HPDE6-E6E7 (cell line): Measurements from ENCODE around the gene RAB24.
"Not testable (repeated sequence)": the region's sequence is repeated elsewhere in the genome, so short reads cannot be mapped to it uniquely, and the experiment has no call there.

Experiments used
- DNase-seq: peaks from one replicate; pipeline ENCODE4 v3.0.0; 2011; ENCODE audit warnings: missing footprints; ENCODE audit errors: extremely low spot score

RAB24 gene

DNA sequence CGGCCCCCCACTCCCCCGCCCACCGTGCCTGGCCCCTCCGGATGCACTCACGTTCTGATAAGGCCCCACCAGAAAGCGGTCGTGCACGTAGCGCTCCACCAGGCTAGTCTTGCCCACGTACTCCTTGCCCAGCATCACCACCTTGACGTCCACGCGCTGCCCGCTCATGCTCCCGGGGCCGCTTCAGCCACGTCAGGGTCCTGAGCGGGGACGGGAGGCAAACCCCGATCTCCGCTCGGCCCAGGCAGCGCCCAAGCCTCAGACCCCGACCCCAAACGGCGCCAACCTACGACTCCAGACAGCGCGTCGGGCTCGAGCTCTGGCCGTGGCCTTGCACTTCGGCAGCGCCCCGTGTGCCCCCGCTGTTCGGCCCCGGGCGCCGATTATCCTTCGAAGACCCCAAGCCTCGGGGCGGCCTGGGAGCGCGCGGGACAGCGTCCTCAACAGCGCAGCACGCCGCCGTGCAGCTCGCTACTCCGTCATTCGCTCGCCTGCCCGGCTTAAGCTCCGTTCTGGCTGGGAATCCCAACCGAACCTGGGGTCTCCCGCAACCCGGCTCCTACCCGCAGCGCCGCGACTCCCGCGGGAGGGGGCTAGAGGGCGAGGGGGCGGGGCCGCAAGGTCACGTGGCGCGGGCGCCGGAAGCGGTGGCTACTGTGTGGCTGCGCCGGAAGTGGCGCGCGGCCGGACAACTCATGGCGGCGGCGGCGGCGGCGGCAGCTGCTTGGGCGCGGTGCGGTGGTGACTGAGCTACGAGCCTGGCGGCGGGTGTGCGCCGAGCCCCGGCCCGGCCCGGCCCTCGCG, at the start of gene RAB24, which contains the start of gene PRELID1:
Gene RAB24, minus strand, starts transcription at position 599 of the 804 bp plus-strand sequence. Its CDS starts 431 bp downstream, at position 168.
Gene PRELID1, plus strand, starts transcription at position 679 of the 804 bp plus-strand sequence. CDS start 187 bp downstream, outside the sequence.
- peak; percentile 51 for DNase-seq

DNA sequence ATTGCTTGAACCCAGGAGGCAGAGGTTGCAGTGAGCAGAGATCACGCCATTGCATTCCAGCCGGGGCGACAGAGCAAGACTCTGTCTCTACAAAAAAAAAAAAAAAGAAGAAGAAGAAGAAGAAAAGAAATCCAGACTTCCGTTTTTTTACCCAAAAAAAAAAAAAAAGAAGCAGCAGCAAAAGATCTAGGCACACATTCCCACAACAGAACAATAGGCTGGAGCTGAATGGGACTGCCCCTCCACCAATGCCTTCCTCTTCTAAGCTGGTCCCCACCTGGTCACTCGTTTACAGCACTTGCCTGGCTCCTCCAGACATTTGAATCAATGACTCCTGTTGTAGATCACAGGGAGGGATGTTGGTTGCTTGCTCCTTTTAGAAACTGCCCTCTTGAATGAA, 49.6 kb upstream of the RAB24 start:
- no peak for DNase-seq

DNA sequence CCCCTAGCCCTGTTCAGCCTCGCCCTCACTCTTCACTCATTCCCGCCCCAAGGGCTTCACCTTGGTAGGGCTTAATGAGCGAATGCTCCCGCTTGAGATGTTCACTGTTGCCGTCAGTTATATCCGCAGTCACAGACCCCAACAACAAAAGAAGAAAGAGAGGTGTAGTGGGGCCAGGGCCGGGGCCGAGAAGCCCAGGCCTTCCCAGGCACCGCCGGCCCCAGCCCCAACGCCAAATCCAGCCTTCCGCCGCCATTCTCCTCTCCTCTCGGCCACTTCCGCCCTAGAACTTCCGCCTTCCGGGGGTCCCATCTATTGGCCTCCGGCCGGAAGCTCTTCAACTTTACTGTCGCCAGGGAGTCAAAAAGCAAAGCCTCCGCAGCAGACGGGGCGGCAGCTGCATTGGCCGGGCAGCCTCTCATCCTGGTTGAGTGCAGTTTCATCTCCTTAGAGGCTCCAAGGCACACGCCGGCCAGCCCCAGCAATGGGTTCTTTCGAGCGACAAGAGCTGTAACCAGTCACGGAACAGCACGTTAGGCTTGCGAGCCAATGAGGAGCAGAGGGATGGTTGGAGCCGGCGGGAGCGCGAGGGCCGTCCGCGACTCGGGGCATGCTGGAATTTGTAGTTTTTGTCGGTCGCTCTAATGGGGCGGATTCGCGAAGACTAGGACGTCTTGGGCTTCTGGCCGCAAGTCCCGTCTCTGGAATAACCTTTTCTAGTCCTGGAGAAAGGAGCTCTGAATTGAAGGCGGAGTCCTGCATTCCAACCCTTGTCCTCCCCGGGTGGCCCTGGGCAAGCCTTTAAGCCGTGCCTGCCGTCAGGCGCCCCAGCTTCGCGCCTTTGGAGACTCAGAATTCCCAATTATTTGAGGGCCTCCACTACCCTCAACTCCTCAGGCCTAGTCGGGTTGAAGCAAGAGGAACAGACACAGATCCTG, 48.1 kb upstream of the RAB24 start, which contains the start of gene LMAN2:
Gene LMAN2, minus strand, starts transcription at position 277 of the 938 bp plus-strand sequence. Its CDS starts 21 bp downstream, at position 256.
- peak; percentile 98 for DNase-seq

DNA sequence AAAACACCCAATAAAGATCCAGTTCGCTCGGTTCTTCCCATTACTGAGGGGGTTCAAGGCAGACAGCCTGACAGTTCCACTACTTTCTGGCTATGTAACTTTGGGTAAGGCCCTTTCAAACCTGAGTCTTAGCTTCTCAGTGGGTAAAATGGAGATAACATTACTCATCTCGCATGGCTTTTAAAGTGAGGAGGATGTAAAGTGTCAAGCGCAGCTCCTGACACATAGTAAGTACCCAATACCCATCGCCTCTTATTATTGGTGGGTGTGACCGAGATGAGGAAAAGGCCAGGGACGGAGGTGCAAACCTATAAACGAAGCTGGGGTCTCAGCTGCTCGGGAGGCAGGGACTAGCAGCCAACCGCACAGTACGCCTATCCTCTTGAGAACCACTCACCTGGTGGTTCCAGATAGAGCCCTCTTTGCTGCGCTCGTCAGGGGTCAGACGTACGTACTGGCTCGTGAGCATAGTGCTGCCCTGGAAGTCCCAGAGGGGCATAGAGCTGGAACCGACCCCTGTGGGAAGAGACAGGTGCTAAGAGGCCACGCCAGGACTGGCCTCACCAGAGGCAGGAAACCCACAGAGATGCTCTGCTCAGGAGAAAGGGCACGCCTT, 47.4 kb upstream of the RAB24 start:
- DNase-seq = no peak

DNA sequence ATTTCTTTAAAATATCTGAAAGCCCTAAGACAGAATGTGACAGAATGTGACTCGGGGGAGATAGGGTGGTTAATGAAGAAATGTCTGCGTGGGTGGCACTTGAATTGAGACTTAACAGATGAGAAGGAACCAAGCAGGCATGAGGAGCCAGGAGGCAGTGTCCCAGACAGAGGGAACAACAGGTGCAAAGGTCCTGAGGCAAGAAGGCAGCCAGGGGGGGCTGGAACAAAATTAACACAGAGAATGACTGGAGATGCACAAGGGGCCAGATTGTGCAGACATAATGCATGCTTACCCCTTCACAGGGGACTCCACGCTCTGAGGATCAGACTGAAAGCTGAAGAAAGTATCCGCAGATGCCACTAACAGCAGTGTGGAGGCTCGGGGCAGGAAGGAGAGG, 46.2 kb upstream of the RAB24 start:
- no peak for DNase-seq

DNA sequence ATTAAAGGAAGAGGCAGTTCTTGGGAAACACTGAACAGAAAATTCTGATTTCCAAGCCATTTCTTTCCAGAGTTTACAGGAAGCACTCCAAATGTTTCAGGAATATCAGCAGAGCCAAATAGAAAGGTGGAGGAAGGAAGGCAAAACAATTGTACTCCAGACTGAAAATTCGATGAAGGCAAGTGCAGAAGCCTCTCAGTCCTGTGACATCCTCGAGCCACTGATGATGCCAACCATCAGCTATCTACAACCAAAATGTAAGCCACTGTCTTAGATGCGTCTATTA, 45.8 kb upstream of the RAB24 start:
- DNase-seq = no peak

DNA sequence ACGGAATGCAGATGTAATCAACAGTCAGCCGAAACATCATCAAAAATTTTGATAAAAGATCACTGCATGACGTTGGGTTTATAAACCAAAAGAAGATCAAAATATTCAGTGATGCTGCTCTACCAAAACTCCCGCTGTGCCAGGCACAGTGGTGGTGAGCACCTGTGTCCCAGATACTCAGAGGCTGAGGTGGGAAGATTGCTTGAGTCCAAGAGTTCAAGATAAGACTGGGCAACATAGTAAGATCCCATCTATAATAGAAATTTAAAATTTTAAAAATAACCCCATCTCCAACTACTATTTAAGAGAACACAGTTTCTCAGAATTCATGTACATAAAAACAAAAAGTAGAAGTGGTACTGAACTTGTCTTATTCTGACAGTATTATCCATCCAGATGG, 44.2 kb upstream of the RAB24 start:
- DNase-seq = no peak

DNA sequence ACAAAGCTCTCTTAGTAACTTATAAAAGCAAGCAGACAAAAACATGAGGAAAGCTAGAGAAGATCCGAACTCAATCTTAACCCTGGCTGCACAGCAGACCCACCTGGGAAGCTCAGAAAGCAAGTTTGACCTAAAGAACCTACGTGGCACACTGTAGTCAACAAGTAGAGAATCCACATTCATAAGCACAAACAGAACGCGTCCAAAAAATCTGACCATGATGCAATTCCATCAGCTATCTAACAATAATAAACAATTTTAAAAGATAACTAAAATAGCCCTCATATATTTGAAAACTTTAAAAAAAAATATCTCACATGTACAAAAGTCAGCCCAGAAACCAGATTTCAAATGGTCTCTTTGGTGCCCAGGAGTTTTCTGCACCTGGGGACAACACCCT, 43.3 kb upstream of the RAB24 start:
- no peak for DNase-seq

DNA sequence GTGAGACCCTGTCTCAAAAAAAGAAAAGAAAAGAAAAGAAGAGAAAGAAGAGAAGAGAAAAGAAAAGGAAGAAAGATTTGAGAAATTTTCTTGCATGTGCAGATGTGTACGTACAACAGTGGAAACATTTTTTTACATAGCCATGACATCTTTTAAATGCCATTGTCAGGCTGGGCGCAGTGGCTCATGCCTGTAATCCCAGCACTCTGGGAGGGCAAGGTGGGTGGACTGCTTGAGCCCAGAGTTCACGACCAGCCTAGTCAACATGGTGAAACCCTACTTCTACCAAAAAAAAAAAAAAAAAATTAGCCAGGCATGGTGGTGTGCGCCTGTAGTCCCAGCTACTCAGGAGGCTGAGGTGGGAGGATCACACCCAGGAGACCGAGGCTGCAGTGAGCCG, 41.4 kb upstream of the RAB24 start:
- no peak for DNase-seq

DNA sequence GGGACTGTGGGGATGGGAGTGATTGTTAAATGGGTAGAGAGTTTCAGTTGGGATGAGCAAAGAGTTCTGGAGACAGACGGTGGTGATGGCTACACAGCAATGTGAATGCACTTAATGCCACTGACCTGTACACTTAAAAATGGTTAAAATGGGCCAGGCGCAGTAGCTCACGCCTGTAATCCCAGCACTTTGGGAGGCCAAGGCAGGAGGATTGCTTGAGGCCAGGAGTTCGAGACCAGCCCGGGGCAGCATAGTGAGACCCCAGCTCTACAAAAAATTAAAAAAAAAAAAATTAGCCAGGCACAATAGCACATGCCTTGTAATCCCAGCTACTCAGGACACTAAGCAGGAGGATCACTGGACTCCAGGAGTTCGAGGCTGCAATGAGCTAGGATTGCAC, 40.3 kb upstream of the RAB24 start:
- DNase-seq = no peak

DNA sequence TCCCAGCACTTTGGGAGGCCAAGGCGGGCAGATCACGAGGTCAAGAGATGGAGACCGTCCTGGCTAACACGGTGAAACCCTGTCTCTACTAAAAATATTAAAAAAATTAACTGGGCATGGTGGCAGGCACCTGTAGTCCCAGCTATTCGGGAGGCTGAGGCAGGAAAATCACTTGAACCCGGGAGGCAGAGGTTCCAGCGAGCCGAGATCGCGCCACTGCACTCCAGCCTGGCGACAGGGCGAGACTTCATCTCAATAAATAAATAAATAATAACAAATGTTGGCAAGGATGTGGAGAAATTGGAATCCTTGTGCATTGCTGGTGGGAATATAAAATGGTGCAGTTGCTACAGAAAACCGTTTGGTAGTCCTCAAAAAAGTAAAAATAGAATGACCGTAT, 39.5 kb upstream of the RAB24 start:
- not testable (repeated sequence) for DNase-seq

DNA sequence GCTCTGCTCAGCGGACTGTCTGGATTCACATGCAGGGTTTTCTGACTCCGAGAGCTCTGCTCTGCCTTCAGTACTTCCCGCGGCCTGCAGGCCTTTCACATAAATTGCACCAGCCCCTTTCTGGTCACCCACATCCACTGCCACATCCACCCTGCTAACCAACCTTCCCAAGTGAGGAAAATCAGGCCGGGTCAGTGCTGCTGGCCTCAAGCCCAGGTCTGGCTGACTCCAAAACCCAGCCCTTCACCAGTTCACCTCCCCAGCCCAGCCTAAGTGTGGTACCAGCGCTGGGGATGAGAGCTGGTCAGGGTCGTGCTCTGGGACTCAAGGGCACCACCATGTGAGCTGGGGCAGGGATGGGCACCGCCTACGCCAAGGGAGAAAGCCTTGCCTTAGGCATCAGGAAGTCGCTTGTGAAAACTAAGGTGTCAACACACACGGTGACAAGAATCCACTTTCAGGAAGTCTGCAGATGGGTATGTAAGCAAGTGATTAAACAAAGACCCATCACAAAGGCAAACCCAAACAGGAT, 35.7 kb upstream of the RAB24 start:
- no peak for DNase-seq

DNA sequence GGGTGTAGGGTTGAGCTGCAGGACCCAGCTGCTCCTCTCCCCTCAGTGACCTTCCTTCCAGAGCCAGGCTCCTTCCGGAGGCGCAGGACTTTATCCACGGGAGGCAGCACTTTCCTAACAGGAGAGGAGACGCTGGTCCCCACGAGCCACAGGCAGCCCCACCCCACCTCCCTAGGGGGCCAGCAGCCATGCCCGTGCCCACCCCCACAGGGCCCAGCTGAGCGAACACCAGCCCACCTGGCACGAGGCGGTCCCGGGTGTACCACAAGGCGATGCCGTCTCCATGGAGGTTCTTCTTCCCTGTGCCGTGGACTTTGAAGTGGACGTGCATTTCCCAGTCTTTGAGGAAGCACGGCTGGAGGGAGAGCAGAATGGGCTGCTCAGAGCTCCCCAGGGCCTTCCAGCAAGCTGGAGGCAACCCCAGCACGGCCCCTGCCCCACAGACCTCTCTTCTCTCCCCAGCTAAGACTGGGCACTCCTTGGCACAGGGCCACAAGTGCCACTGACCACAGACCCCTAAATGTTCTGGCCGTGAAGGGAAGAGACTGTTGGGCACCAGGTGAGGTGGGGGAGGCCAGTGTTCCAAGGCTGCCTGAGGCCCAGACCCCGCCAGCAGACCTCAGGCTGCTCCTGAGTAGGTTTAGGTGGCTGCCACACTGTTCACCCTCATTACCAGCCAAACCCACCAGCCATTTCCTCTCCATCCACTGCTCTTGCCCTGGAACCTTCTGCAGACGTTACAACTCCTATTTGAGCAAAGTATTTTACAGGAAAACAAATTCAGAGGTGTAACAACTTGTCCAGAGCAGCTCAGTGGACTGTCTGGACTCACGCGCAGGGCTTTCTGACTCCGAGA, 35.0 kb upstream of the RAB24 start:
- DNase-seq = no peak

DNA sequence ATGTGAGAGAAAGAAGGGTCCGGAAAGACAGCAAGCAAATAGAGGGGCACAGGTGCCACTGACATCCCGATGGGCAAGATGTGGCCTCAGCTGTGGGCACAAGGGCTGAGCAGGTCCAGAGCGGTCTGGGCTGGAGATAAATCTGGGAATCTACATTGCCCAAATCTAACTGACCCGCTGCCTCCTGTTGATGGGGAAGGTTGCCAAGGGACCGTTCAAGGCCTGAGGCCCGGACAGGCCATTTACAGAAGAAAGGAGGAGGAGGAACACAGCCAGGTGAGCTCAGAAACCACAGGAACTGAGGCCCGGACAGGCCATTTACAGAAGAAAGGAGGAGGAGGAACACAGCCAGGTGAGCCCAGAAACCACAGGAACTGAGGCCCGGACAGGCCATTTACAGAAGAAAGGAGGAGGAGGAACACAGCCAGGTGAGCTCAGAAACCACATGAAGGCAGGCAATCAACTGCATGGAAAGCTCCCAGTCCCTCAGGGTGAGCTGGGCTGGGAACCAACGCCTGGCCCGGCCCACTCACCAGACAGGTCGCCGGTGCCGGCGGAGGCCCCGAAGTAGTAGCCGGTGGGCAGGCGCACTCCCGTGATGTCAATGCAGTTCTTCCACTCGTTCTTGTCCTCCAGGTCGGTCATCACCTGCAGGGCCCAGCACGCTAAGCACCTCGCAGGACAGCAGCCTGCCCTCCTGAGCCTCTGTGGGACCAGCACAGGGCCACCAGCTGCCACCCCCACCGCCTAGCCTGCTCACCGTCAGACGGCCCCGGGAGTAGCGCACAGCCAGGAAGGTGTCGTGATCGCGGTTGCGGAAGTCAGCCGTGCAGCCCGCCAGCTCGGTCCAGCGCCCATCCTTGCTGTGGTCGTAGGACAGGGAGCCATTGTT, 33.3 kb upstream of the RAB24 start:
- no peak for DNase-seq

DNA sequence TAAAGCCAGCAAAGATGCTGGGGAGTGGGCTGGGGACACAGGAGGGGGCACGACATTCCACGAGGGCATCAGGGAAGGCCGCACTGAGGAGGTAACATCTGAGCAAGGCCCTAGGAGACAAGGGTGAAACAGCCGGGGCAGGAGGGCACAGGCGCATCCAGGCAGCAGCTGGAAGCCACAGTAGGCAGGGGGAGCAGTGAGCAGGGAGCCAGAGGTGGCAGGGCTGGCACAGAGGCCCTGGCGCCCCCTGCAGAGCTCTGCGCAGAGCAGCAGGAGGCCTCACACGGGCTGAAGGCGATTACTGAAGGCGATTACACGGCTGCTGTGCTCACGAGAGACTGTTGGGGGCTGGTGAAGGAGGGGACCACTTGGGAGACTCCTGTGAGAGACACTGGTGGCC, 32.6 kb upstream of the RAB24 start:
- no peak for DNase-seq

DNA sequence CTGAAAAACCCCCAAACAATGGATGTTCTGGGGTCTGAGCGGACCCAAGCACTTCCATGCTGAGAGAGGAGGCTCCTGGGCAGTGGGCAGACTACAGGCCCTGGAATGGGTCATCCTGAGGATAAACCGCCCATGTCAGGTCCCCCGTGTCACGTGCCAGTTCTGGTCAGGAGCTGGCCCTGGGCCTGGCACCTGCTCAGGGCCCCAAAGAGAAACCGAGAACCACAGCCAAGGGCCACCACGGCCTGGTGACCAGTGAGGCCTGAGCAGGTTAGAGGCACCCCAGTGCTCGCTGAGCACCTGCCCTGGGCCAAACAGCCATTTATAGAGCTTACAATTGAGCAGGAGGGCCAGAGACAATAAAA, 32.2 kb upstream of the RAB24 start:
- DNase-seq = no peak

DNA sequence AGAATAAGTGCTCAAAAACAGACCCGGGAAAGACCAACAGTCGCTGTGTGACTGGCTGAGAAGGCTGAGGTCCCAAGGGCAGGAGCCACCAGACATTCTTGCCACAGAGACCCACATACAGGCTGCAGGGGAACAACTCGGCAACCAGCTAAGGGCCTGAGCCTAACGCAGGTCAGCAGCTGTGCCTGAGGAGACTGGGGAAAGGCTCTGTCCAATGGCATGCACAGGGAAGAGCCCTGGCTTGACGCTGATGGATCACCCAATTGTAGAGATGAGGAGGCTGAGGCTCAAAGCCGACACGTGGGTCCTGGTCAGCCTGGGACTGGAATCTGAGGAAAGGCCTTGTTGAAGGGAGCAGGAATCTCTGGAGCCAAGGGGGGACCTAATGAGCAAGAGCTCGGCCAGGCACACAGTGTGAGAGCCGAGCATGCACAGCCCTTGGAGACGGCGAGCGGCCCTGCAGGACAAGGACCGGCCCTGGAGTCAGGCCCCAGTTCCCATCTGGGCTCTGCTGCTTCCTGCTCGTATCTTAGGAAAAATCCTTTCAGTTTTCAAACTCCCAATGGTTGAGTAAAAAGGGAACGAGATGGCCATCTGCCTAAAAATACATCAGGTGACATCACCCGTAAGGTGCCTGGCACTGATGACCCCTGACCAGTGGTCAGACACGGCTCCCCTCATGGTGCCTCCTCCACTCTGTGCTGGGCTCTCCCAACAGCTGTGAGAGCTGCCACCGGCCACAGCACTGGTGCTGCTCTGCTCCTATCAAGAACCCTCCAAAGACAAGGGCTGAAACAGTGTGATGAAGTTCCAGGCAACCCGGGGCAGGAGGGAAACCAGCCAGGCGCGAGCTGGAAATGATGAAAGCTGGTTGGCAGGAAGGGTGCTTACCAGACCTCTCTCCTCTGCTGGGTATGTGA, 31.5 kb upstream of the RAB24 start:
- no peak for DNase-seq

DNA sequence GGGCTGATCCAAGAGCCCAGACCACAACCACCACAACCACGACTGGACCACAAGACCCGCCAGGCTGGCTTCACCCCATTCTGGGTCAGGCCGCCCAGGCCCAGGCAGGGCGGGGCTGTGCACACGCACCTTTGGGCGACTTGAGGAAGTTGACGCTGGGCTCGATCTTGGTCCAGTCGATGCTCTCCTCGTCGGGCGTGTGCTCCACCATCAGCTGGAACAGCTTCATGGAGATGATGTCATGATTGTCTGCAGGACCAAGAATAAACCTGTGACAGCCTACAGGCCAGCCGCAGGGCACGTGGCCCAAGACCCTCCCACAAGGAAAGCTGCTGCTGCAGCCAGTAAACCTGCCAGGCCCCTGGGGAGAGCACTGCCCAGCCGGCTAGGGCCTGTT, 30.6 kb upstream of the RAB24 start:
- DNase-seq = no peak
